HG03521 (cell line): ENCODE measurements around the gene ERC1.
"Not testable (repeated sequence)": the region's sequence is repeated elsewhere in the genome, so short reads cannot be mapped to it uniquely, and the experiment has no call there.

ENCODE experiments used
- ATAC-seq: cut with Tn5 transposase; IDR thresholded peaks from one replicate; pipeline ENCODE4 v1.9.1; 2021; ENCODE audit warnings: mild to moderate bottlenecking, moderate library complexity; ENCODE audit not compliant: unreplicated experiment

The ERC1 gene

GRCh38 chr12:1310653-1311052 lies 319.6 kb downstream of the ERC1 start:
- no peak for ATAC-seq

- no peak for ATAC-seq
Measured at GRCh38 chr12:1311145-1311544, 320.1 kb downstream of the ERC1 start.

GRCh38 chr12:1313906-1314305 lies 322.9 kb downstream of the ERC1 start:
- ATAC-seq, result no peak

- no peak for ATAC-seq
Measured at GRCh38 chr12:1314523-1314922, 323.5 kb downstream of the ERC1 start.

GRCh38 chr12:1316991-1317390 lies 326.0 kb downstream of the ERC1 start:
- ATAC-seq, result not testable (repeated sequence)

- no peak for ATAC-seq
Measured at GRCh38 chr12:1318327-1319031, 327.5 kb downstream of the ERC1 start.

GRCh38 chr12:1319212-1319611 lies 328.2 kb downstream of the ERC1 start:
- no peak for ATAC-seq

- no peak for ATAC-seq
Measured at GRCh38 chr12:1320021-1320420, 329.0 kb downstream of the ERC1 start.

- no peak for ATAC-seq
Measured at GRCh38 chr12:1322821-1323220, 331.8 kb downstream of the ERC1 start.

- ATAC-seq, result no peak
Measured at GRCh38 chr12:1324099-1324498, 333.1 kb downstream of the ERC1 start.

GRCh38 chr12:1324910-1325309 lies 333.9 kb downstream of the ERC1 start:
- no peak for ATAC-seq

- ATAC-seq, result no peak
Measured at GRCh38 chr12:1325666-1326065, 334.6 kb downstream of the ERC1 start.

- no peak for ATAC-seq
Measured at GRCh38 chr12:1326258-1326657, 335.2 kb downstream of the ERC1 start.

- no peak for ATAC-seq
Measured at GRCh38 chr12:1328391-1328790, 337.4 kb downstream of the ERC1 start.

- ATAC-seq, result no peak
Measured at GRCh38 chr12:1329784-1330476, 338.9 kb downstream of the ERC1 start.

GRCh38 chr12:1330477-1330827 lies 339.4 kb downstream of the ERC1 start:
- ATAC-seq, result no peak

- no peak for ATAC-seq
Measured at GRCh38 chr12:1332327-1332726, 341.3 kb downstream of the ERC1 start.

GRCh38 chr12:1338483-1339177 lies 347.6 kb downstream of the ERC1 start:
- no peak for ATAC-seq

GRCh38 chr12:1339178-1339541 lies 348.1 kb downstream of the ERC1 start:
- ATAC-seq, result not testable (repeated sequence)

- no peak for ATAC-seq
Measured at GRCh38 chr12:1339618-1340319, 348.7 kb downstream of the ERC1 start.

- not testable (repeated sequence) for ATAC-seq
Measured at GRCh38 chr12:1341270-1341669, 350.2 kb downstream of the ERC1 start.
